Measurements from ENCODE around the gene COLQ.

DNA sequence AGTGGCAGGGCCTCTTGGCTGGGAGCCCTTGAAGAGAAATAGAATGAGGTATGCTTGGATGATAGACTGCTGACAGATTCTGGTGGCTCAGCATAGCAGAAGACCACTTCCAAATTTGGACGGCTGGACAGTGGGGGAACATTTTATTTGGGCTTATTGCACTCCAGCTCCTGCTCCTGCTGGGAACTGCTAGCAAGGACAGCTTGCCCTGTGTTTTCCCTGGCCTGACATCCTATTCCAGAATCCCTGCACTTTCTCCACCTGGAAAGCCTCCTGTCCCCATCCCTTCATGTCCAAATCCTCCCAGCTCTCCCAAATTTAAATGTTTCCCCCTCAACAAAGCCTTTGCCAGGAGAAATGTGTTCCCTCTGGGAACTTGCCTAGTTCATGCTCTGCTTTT lies 9.8 kb upstream of the COLQ start:
- TF ChIP-seq, protein P1, sequence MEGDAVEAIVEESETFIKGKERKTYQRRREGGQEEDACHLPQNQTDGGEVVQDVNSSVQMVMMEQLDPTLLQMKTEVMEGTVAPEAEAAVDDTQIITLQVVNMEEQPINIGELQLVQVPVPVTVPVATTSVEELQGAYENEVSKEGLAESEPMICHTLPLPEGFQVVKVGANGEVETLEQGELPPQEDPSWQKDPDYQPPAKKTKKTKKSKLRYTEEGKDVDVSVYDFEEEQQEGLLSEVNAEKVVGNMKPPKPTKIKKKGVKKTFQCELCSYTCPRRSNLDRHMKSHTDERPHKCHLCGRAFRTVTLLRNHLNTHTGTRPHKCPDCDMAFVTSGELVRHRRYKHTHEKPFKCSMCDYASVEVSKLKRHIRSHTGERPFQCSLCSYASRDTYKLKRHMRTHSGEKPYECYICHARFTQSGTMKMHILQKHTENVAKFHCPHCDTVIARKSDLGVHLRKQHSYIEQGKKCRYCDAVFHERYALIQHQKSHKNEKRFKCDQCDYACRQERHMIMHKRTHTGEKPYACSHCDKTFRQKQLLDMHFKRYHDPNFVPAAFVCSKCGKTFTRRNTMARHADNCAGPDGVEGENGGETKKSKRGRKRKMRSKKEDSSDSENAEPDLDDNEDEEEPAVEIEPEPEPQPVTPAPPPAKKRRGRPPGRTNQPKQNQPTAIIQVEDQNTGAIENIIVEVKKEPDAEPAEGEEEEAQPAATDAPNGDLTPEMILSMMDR (conservative IDR thresholded peaks at IDR 0.05) = no peak
- no peak for TF ChIP-seq ZFX (IDR thresholded peaks at IDR 0.05)
